ENCODE results near the gene BTBD6.
"Not testable (repeated sequence)": the region's sequence is repeated elsewhere in the genome, so short reads cannot be mapped to it uniquely, and the experiment has no call there.

- not testable (repeated sequence) for TF ChIP-seq CTCF (IDR thresholded peaks at IDR 0.05 in 4 of 5, conservative IDR thresholded peaks at IDR 0.05 in 1 of 5); POLR2A (IDR thresholded peaks at IDR 0.05)
Measured at GRCh38 chr14:105297311-105297710, 49.0 kb downstream of the BTBD6 start.
